Large intestine (tissue), 3 donors: Measurements from ENCODE around the gene EMILIN3. TPM values are rescaled to one million over a fixed set of nuclear protein-coding genes. Genes with fewer than 3 reads are reported as not detected.

Experiments used
- DNase-seq, 2 donors: peaks; one replicate each; pipeline versions ENCODE4 v3.0.0 to v3.0.0-alpha.2; 2013
- H3K27ac ChIP-seq: one replicate; pipeline ENCODE4 v1.5.1; 2013; ENCODE audit warnings: low read length
- H3K27me3 ChIP-seq: 2 replicates; pipeline ENCODE4 v1.6.1; 2013; ENCODE audit warnings: low read length; ENCODE audit not compliant: control insufficient read depth, insufficient read depth
- H3K36me3 ChIP-seq: 2 replicates; pipeline ENCODE4 v1.6.1; 2013; ENCODE audit warnings: low read length; ENCODE audit not compliant: control insufficient read depth, insufficient read depth
- H3K4me1 ChIP-seq: one replicate; pipeline ENCODE4 v1.6.1; 2013; ENCODE audit warnings: low read length; ENCODE audit not compliant: control insufficient read depth, insufficient read depth
- H3K4me3 ChIP-seq: one replicate; pipeline ENCODE4 v1.5.1; 2013; ENCODE audit warnings: low read length
- H3K9me3 ChIP-seq: one replicate; pipeline ENCODE4 v1.6.1; 2013; ENCODE audit warnings: mild to moderate bottlenecking, low read depth, low read length, moderate library complexity; ENCODE audit not compliant: control insufficient read depth
- WGBS: methylation state at CpG from one replicate; pipeline ENCODE4 v1.1.5; 2013; ENCODE audit warnings: low lambda C conversion rate; ENCODE audit not compliant: insufficient coverage; 5-methylcytosine and 5-hydroxymethylcytosine counted together
- polyA plus RNA-seq: library from polyadenylated mRNA; unstranded; fragments of 120-200 nt; gene quantifications from one replicate; pipeline ENCODE4 v1.2.1, GENCODE V29; 2013

Gene EMILIN3
- polyA plus RNA-seq, 1 donor, result 4.0 TPM

- Histone ChIP-seq H3K36me3 (peaks cover 81% of the 10 kb centered on the region), H3K4me1 (peaks cover 10% of the 10 kb centered on the region), H3K27me3 (no peaks in the 10 kb centered on the region), H3K27ac (no peak overlapping the region), H3K9me3 (no peaks in the 10 kb centered on the region), H3K4me3 (no peak overlapping the region)
- DNase-seq, result no peak
- no CpG with 5 or more reads among the region's 13 CpGs for WGBS
Observed at GRCh38 chr20:41356951-41357350, 9.7 kb downstream of the EMILIN3 start.

GRCh38 chr20:41355598-41356203 lies 10.9 kb downstream of the EMILIN3 start:
- H3K36me3 ChIP-seq, result peaks cover 78% of the 10 kb centered on the region
- no peaks in the 10 kb centered on the region for H3K27me3 ChIP-seq
- H3K9me3 ChIP-seq, result no peaks in the 10 kb centered on the region
- no peak overlapping the region for H3K4me3 ChIP-seq
- DNase-seq, result no peak
- WGBS, result no CpG with 5 or more reads among the region's 7 CpGs
- H3K27ac ChIP-seq, result no peak overlapping the region
- peaks cover 10% of the 10 kb centered on the region for H3K4me1 ChIP-seq

GRCh38 chr20:41355192-41355591 lies 11.4 kb downstream of the EMILIN3 start:
- Histone ChIP-seq H3K36me3 (peaks cover 78% of the 10 kb centered on the region), H3K9me3 (no peaks in the 10 kb centered on the region), H3K4me1 (peaks cover 10% of the 10 kb centered on the region), H3K27me3 (no peaks in the 10 kb centered on the region), H3K4me3 (no peak overlapping the region), H3K27ac (no peak overlapping the region)
- no peak for DNase-seq
- no CpG with 5 or more reads among the region's 3 CpGs for WGBS

GRCh38 chr20:41353530-41353929 lies 13.1 kb downstream of the EMILIN3 start:
- no peaks in the 10 kb centered on the region for H3K27me3 ChIP-seq
- peaks cover 6% of the 10 kb centered on the region for H3K4me1 ChIP-seq
- no peaks in the 10 kb centered on the region for H3K9me3 ChIP-seq
- no peak overlapping the region for H3K4me3 ChIP-seq
- H3K27ac ChIP-seq, result no peak overlapping the region
- no peak for DNase-seq
- peaks cover 83% of the 10 kb centered on the region for H3K36me3 ChIP-seq

GRCh38 chr20:41352666-41353065 lies 14.0 kb downstream of the EMILIN3 start:
- H3K4me1 ChIP-seq, result no peaks in the 10 kb centered on the region
- peaks cover 80% of the 10 kb centered on the region for H3K36me3 ChIP-seq
- no peak for DNase-seq
- H3K27me3 ChIP-seq, result no peaks in the 10 kb centered on the region
- no peak overlapping the region for H3K4me3 ChIP-seq
- H3K9me3 ChIP-seq, result no peaks in the 10 kb centered on the region
- H3K27ac ChIP-seq, result no peak overlapping the region
- no CpG with 5 or more reads among the region's 5 CpGs for whole genome bisulfite sequencing

GRCh38 chr20:41352106-41352505 lies 14.5 kb downstream of the EMILIN3 start:
- Histone ChIP-seq H3K36me3 (peaks cover 80% of the 10 kb centered on the region), H3K4me1 (no peaks in the 10 kb centered on the region), H3K27me3 (no peaks in the 10 kb centered on the region), H3K27ac (no peak overlapping the region), H3K9me3 (no peaks in the 10 kb centered on the region), H3K4me3 (no peak overlapping the region)
- DNase-seq, result no peak
- WGBS, result no CpG with 5 or more reads among the region's 4 CpGs

- H3K27ac ChIP-seq, result no peak overlapping the region
- H3K4me3 ChIP-seq, result no peak overlapping the region
- no peaks in the 10 kb centered on the region for H3K27me3 ChIP-seq
- H3K9me3 ChIP-seq, result no peaks in the 10 kb centered on the region
- no peak for DNase-seq
- peaks cover 79% of the 10 kb centered on the region for H3K36me3 ChIP-seq
- no peaks in the 10 kb centered on the region for H3K4me1 ChIP-seq
- WGBS, result 94% methylated on average over 3 of the region's 7 CpGs
Observed at GRCh38 chr20:41350408-41350962, 16.1 kb downstream of the EMILIN3 start.

- no peaks in the 10 kb centered on the region for H3K27me3 ChIP-seq
- H3K4me3 ChIP-seq, result no peak overlapping the region
- H3K4me1 ChIP-seq, result no peaks in the 10 kb centered on the region
- peaks cover 74% of the 10 kb centered on the region for H3K36me3 ChIP-seq
- no peak overlapping the region for H3K27ac ChIP-seq
- DNase-seq, result no peak
- H3K9me3 ChIP-seq, result no peaks in the 10 kb centered on the region
- WGBS, result no CpG with 5 or more reads among the region's 7 CpGs
Observed at GRCh38 chr20:41349943-41350342, 16.7 kb downstream of the EMILIN3 start.

- H3K36me3 ChIP-seq, result peaks cover 69% of the 10 kb centered on the region
- peaks cover 4% of the 10 kb centered on the region for H3K4me1 ChIP-seq
- H3K27me3 ChIP-seq, result no peaks in the 10 kb centered on the region
- 100% methylated on average over 1 of the region's 2 CpGs for WGBS
- no peak for DNase-seq
- H3K27ac ChIP-seq, result no peak overlapping the region
- no peak overlapping the region for H3K4me3 ChIP-seq
- H3K9me3 ChIP-seq, result no peaks in the 10 kb centered on the region
Observed at GRCh38 chr20:41349266-41349665, 17.4 kb downstream of the EMILIN3 start.

- Histone ChIP-seq H3K27ac (no peak overlapping the region), H3K27me3 (no peaks in the 10 kb centered on the region), H3K36me3 (peaks cover 62% of the 10 kb centered on the region), H3K4me1 (peaks cover 5% of the 10 kb centered on the region), H3K9me3 (no peaks in the 10 kb centered on the region), H3K4me3 (no peak overlapping the region)
- DNase-seq, result no peak
- WGBS, result no CpG with 5 or more reads among the region's 13 CpGs
Observed at GRCh38 chr20:41348430-41349172, 18.0 kb downstream of the EMILIN3 start.
